Erythroblast (primary cell): Measurements from ENCODE around the gene ARHGAP26.

Experiments
- DNase-seq, 2 experiments: peaks; one replicate each; lab custom pipeline; 2025; lab: John Stamatoyannopoulos, UW
- GATA1 ChIP-seq: IDR thresholded peaks from 2 replicates; pipeline ENCODE4 v1.6.1; 2011; ENCODE audit warnings: low read depth, mild to moderate bottlenecking, control low read depth, low read length, moderate library complexity
- POLR2A ChIP-seq: IDR thresholded peaks from 2 replicates; pipeline ENCODE4 v1.6.1; 2011; ENCODE audit warnings: mild to moderate bottlenecking, low read length

The ARHGAP26 gene

DNA sequence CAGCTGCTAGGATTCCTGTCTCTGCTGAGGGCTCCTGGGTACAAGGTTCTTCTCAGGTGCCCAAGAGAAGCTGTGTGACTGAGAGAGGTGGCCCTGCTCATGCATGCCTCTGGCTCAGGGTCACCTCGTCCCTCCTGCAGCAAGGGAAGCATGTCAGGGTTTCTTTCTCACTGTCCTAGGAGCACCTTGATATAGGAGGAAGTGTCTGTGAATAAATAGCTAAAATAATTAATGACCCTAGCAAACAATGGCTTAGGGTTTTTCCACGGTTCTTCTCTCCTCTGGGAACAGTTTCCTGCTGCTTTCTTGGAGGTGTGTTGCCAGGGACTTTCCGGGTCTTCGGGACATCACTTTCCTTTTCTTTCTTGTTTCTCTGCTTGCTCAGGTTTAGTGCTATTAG is 87.2 kb downstream of the ARHGAP26 start:
- TF ChIP-seq POLR2A = no peak
- TF ChIP-seq GATA1 = no peak
- DNase-seq = no peak

DNA sequence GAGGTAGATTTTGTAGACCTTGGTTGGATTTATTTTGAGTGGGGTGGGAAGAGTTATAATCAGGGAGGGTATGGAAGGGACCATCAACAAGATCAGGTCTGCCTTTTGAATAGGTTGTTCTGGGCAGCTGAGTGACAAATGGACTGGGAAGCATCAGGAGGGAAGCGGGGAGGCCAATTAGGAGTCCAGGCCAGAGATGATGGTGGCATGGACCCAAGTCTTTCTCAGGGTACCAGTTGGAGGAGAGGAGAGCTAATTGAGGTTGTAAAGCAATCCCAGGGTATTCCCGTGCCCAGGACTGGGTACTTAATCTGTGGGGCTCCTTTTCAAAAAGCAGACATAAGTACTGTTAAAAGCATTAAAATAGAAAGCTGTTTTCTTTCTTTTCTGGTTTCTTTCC is 88.9 kb downstream of the ARHGAP26 start:
- DNase-seq = no peak
- TF ChIP-seq GATA1 = no peak
- TF ChIP-seq POLR2A = no peak

GRCh38 chr5:142860270-142860669 is 90.1 kb downstream of the ARHGAP26 start:
- TF ChIP-seq POLR2A = no peak
- no peak for TF ChIP-seq GATA1
- DNase-seq = no peak

- TF ChIP-seq GATA1 (no peak), POLR2A (no peak)
- DNase-seq = no peak
These were observed 90.8 kb downstream of the ARHGAP26 start for GRCh38 chr5:142861011-142861410.

DNA sequence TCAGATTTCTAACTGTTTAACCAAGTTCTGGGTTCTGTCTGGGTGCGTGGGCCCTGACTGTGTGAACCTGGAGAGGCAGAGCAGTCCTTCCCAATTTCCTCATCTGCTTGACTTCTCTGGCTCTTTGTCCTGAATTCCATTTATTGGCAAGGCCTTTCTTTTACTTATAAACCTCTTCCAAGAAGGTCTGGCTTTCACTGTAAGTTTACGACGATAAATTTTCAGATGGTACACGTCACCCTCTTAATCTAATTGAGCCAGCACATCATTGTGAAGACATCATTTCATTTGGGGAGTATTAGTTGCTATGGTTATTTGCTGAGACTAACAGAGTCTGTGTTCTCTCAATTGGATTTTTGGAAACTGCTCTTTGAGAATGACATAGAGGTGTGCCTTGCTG is 92.4 kb downstream of the ARHGAP26 start:
- TF ChIP-seq POLR2A = no peak
- no peak for TF ChIP-seq GATA1
- no peak for DNase-seq

DNA sequence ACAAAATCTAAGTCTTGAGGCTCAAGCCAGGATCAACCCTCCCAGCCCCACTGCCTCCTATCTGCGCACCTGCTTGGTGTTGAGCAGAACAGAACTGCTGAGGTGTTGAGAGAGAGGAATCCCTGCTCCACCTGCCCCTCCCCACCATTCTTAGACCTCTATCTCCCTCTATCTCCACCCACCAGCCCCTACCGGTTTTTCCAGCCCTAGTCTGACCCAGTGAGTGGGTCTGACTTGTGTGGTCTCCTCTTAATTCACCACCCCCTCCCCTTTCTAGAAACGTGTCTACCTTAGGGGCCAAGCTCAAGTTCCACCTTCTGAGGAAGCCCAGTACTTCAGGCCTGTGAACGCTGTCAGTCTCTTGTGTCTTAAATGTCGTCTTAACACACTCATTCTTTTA is 93.7 kb downstream of the ARHGAP26 start:
- DNase-seq = no peak
- TF ChIP-seq GATA1 = no peak
- TF ChIP-seq POLR2A = no peak

- no peak for DNase-seq
- no peak for TF ChIP-seq GATA1
- TF ChIP-seq POLR2A = no peak
These were observed 94.4 kb downstream of the ARHGAP26 start for GRCh38 chr5:142864290-142865260.

DNA sequence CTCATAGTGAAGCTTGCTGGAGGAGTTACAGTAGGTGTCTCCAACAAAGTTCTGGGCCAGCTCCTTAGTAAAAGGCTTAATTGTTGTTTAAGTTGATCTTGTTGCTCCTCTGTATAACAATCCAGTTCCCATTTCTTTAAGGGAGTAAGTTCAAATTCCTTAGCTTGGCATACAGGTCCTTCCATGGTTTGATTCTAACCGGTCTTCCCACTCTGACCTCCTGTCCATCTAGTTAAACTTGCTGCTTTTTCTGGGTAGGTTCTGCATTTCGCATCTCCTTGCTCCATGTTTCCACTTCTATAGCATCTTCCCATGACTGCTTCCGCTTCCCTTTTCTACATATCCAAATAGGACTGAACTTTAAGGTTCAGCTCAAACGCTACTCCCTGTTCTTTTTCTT is 95.5 kb downstream of the ARHGAP26 start:
- TF ChIP-seq GATA1 (no peak), POLR2A (no peak)
- DNase-seq = no peak

DNA sequence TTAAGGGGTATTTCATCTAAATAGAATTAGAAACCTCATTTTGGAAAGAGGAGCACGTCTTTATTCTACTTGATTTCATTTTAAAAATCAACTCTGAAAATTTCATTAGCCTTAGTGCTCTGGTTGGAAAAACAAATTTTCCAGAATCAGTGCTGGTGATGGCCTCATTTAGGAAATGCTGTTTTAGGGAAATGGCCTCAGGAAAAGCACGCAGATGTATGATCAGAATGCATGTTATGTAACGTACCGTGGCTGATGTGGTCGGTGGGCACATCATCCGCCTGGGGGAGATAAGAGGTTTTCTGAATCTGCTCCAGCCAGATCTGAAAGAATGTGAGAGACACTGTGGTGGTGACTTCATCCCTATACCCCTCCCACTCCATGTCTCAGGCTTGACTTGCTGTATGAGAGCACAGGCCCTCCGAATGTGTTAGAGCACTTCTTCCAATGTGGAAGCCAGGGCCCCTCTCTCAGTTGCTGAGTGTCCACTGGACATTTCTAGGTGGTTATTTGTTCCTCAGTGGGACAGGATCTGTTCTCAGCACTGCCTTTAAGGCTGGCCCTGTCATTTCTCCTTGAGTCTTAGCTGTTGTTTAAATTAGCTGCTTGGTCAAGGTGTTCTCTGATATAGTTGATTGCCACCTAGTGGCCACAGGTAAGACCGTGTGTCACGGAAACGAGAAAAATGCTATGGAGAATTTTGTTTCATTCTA is 96.5 kb downstream of the ARHGAP26 start:
- peak; percentile 41 to 58 for DNase-seq
- TF ChIP-seq POLR2A = no peak
- TF ChIP-seq GATA1 = no peak

- no peak for TF ChIP-seq GATA1
- no peak for TF ChIP-seq POLR2A
- no peak for DNase-seq
These were observed 99.7 kb downstream of the ARHGAP26 start for GRCh38 chr5:142869886-142870285.

DNA sequence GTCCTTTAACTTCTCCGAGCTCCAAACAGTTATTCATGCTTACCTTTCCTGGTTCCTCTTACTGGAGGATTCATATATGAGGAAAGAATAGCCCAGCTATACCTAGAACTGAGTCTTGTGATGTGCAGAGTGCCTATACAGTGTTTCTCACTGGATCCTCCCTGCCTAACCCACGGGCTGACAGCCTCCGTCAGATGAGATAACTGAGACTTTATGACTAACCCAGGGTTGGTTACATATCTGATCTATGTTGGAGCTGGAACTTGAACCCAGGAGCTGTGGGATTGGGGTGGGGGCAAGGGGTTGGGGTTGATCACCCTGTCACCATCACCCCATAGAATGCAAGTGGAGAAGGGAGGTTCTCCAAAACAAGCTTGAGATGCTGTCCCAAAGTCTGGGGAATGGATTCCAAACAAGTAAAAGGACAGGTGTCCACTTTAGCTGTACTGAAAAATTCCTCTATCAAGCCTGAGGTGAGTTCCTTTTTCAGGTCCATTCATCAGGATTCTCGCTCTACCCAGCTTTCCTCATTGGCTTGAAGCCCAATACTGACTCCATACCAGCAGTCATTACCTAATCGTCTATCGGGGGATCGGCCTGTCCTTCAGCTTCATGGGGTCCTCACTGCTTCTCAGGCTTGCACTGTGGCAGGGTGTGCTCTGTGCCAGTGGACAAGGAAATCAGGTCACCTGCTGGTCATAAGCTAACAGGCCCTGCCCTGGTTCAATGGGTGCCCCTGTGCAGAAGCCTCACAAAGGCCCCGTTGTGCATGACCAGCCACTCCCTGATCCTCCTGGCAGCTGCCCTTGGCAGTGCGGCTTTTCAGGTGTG is 100.6 kb downstream of the ARHGAP26 start:
- TF ChIP-seq GATA1 (no peak), POLR2A (no peak)
- no peak for DNase-seq

GRCh38 chr5:142871363-142872193 is 101.4 kb downstream of the ARHGAP26 start:
- TF ChIP-seq POLR2A (no peak), GATA1 (no peak)
- no peak for DNase-seq
